HCT116 (cell line): Measurements from ENCODE around the gene DUS4L.

Experiments
- CEBPB ChIP-seq: IDR thresholded peaks from 2 replicates; pipeline ENCODE4 v1.6.1; 2012; ENCODE audit warnings: low read depth
- EZH2 ChIP-seq: fragments of 200-600 bp; sonication (generic); IDR thresholded peaks from 2 replicates; pipeline ENCODE4 v1.6.1; 2017; ENCODE audit warnings: antibody characterized with exemption, mixed run types
- EZH2phosphoT487 ChIP-seq: fragments of 200-600 bp; IDR thresholded peaks from 2 replicates; pipeline ENCODE4 v1.6.1; 2018; ENCODE audit warnings: antibody characterized with exemption, borderline replicate concordance
- FOSL1 ChIP-seq: IDR thresholded peaks from 2 replicates; pipeline ENCODE4 v1.6.1; 2012; ENCODE audit warnings: low read depth
- JUND ChIP-seq: IDR thresholded peaks from 2 replicates; pipeline ENCODE4 v1.6.1; 2012
- POLR2A ChIP-seq: IDR thresholded peaks from 2 replicates; pipeline ENCODE4 v1.7.0; 2011; ENCODE audit warnings: borderline replicate concordance; ENCODE audit not compliant: insufficient read depth, insufficient read length; ENCODE audit errors: extremely low read depth
- ZNF274 ChIP-seq: fragments of 200-500 bp; sonication (Bioruptor generic); IDR thresholded peaks from 2 replicates; pipeline ENCODE4 v1.6.1; 2014; ENCODE audit warnings: mild to moderate bottlenecking, low read depth, low read length, inconsistent platforms
- TF ChIP-seq, protein P1 (sequence below), 3 experiments: fragments of 200-600 bp in 1 of 3; sonication (generic) in 1 of 3; IDR thresholded peaks in 2 of 3; conservative IDR thresholded peaks in 1 of 3; 2 replicates each; pipeline ENCODE4 v1.5.1; 2012 to 2017; ENCODE audit warnings: low read depth in 2 of 3, low read length in 2 of 3, antibody characterized with exemption in 1 of 3, borderline replicate concordance in 1 of 3, control low read depth in 1 of 3, mild to moderate bottlenecking in 1 of 3, mixed read lengths in 1 of 3, mixed run types in 1 of 3, moderate library complexity in 1 of 3; ENCODE audit not compliant: insufficient read depth in 1 of 3
- TF ChIP-seq, protein P2 (sequence below): IDR thresholded peaks from 2 replicates; pipeline ENCODE4 v1.6.1; 2012

DNA sequence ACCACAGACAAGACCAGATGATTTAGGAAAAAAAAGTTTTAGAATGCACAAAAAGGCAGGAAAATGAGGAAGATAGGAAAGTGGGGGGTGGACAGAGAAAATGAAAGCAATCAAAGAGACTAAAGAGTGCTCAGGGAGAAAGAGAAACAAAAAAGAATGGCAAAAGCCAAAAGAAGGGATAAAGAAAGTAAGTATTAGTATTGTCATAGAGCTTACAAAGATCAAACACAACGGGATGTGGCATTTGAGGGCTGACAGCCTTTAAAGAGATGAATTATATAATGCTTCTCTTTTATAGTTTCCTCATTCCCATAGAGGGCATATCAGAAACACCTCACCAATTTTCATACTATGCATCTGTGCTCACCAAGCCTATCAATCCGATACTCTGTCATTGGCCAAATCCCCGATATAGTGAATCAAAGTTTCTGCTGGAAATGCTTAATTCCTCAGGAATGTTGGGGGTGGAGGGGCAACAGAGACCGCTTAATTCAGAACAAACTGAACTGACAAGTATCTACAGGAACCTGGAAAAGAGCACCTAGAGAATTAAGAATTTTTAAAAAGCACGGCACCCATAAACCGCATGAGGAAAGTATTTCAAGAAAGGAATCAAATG is 2.8 kb upstream of the DUS4L start:
- TF ChIP-seq JUND (no peak), CEBPB (no peak), EZH2 (no peak), FOSL1 (no peak), POLR2A (no peak), EZH2phosphoT487 (no peak), ZNF274 (no peak)
- TF ChIP-seq, protein P1, sequence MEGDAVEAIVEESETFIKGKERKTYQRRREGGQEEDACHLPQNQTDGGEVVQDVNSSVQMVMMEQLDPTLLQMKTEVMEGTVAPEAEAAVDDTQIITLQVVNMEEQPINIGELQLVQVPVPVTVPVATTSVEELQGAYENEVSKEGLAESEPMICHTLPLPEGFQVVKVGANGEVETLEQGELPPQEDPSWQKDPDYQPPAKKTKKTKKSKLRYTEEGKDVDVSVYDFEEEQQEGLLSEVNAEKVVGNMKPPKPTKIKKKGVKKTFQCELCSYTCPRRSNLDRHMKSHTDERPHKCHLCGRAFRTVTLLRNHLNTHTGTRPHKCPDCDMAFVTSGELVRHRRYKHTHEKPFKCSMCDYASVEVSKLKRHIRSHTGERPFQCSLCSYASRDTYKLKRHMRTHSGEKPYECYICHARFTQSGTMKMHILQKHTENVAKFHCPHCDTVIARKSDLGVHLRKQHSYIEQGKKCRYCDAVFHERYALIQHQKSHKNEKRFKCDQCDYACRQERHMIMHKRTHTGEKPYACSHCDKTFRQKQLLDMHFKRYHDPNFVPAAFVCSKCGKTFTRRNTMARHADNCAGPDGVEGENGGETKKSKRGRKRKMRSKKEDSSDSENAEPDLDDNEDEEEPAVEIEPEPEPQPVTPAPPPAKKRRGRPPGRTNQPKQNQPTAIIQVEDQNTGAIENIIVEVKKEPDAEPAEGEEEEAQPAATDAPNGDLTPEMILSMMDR (IDR thresholded peaks at IDR 0.05 in 2 of 3, conservative IDR thresholded peaks at IDR 0.05 in 1 of 3; ENCODE audit: borderline replicate concordance in 1 of 3, insufficient read depth in 1 of 3, low read depth in 2 of 3, low read length in 2 of 3): no peak
- TF ChIP-seq, protein P2, sequence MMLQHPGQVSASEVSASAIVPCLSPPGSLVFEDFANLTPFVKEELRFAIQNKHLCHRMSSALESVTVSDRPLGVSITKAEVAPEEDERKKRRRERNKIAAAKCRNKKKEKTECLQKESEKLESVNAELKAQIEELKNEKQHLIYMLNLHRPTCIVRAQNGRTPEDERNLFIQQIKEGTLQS: no peak
